DOHH2 (cell line): ENCODE data around the gene NEK7.

Source experiments
- CTCF ChIP-seq: fragments of 200-600 bp; sonication (generic); IDR thresholded peaks from one replicate; pipeline ENCODE4 v1.5.1; 2014; ENCODE audit warnings: antibody characterized with exemption, mild to moderate bottlenecking, low read depth, low read length; ENCODE audit not compliant: poor library complexity, severe bottlenecking
- EZH2phosphoT487 ChIP-seq: fragments of 200-600 bp; sonication (generic); IDR thresholded peaks from 2 replicates; pipeline ENCODE4 v1.6.1; 2017; ENCODE audit warnings: borderline replicate concordance, mild to moderate bottlenecking, antibody characterized with exemption, low read length, moderate library complexity, mixed read lengths

- TF ChIP-seq CTCF = no peak
- no peak for TF ChIP-seq EZH2phosphoT487
These were observed 181.1 kb downstream of the NEK7 start for GRCh38 chr1:198337886-198338285.
